NT2/D1 (cell line): ENCODE measurements around the gene HMOX1.

Experiments used
- SUZ12 ChIP-seq: IDR thresholded peaks from 2 replicates; pipeline ENCODE4 v1.6.1; 2011; ENCODE audit not compliant: insufficient read length, insufficient read depth; ENCODE audit errors: extremely low read depth
- YY1 ChIP-seq: IDR thresholded peaks from 2 replicates; pipeline ENCODE4 v1.6.1; 2011; ENCODE audit not compliant: insufficient read length, insufficient read depth
- ZNF274 ChIP-seq: IDR thresholded peaks from 2 replicates; pipeline ENCODE4 v1.6.1; 2011; ENCODE audit warnings: mild to moderate bottlenecking, low read depth, low read length

- TF ChIP-seq YY1 (no peak), ZNF274 (no peak), SUZ12 (no peak)
These were observed 37.2 kb downstream of the HMOX1 start for GRCh38 chr22:35418088-35418487.
